GM12891 (cell line): Measurements from ENCODE around the gene FCRL1.

Experiments
- POLR2A ChIP-seq: IDR thresholded peaks from 2 replicates; pipeline ENCODE4 v1.6.1; 2011; ENCODE audit warnings: low read depth, low read length, control low read depth
- SPI1 ChIP-seq: IDR thresholded peaks from 2 replicates; pipeline ENCODE4 v1.6.1; 2011; ENCODE audit warnings: low read depth, low read length, control low read depth

GRCh38 chr1:157831968-157832626 lies 12.2 kb upstream of the FCRL1 start:
- TF ChIP-seq POLR2A: no peak
- TF ChIP-seq SPI1: no peak
